ENCODE results near the gene MPST.

MPST gene

GRCh38 chr22:37000676-37001534, 18.6 kb upstream of the MPST start:
- DNase-seq (ENCODE audit: low read depth, low spot score), result no peak

DNA sequence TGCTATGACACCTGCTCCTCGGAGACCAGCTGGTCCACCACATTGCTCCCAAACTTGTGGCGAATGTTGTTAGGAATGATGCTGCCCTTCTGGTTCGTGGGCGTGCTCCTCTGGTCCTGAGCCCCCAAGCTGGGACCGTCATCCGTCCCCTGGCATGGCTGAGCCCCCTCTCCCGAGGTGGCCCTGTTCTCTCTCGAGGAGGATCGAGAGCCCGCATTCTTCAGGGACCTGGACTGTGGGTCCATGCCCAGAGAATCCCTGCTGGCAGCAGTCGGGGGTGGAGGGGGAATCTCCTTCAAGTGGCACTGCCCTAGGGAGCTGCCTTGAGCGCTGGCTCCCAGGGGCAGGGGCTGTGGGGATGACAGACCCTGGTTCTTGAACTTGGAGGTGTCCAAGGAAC, 17.7 kb upstream of the MPST start:
- no peak for DNase-seq (ENCODE audit: low read depth, low spot score)

GRCh38 chr22:37002633-37003032, 16.9 kb upstream of the MPST start:
- no peak for DNase-seq (ENCODE audit: low read depth, low spot score)

- no peak for DNase-seq (ENCODE audit: low read depth, low spot score)
These were observed 11.9 kb upstream of the MPST start for GRCh38 chr22:37007651-37008050.

DNA sequence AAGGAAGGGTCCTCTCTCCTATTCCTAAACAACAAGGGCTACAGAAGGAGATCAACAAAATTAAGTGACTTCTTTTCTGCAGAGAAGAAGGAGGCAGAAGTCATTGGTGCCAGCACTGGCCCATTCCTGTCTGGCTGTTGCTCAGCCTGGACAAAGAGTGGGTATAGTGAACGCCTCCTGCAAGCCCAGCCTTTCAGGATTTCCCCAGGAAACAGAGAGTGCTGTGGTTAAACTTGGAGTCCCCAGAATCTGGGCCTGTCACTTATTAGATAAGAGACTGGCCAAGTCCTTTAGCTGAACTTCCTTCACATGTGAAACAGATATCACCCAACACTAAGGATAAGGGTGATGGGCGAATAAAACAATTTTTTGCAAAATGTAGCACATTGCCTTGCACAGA, 11.2 kb upstream of the MPST start:
- no peak for DNase-seq (ENCODE audit: low read depth, low spot score)

- no peak for DNase-seq (ENCODE audit: low read depth, low spot score)
These were observed 10.1 kb upstream of the MPST start for GRCh38 chr22:37009490-37009889.

GRCh38 chr22:37010174-37010573, 9.4 kb upstream of the MPST start:
- no peak for DNase-seq (ENCODE audit: low read depth, low spot score)

DNA sequence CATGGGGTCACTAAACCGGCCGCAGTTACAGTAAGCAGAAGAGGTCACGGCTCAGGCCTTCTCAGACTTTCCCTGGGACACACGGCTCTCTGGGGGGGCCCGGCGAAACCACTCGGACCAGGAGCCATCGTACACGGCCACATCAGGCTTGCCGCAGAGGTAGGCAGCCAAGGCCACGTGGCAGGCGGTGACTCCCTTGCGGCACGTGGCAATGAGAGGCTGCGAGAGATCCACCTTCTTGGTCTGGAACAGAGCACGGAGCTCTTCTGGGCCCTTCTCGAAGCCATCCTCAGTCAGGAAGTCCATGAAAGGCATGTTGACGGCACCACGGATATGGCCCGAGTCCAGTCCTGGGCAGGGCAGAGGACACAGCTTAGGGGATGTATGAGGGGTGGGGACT, 8.6 kb upstream of the MPST start:
- no peak for DNase-seq (ENCODE audit: low read depth, low spot score)

DNA sequence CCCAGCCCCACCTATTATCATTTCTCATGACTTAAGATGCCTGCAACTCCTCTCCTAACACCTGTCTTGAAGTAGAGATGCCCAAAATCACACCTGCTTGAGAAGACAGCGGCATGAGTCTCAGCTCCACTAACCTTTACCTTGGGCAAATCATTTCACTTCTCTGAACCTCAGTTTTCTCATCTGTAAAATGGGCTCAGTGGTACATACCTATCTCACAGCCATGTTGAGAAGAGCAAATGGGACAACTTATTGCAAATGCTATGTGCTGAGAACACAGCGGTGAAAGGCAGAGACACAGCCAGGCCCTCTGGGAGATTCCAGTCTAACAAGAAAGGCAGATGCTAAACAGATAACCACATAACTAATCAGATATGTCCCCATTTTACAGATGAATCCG, 8.1 kb upstream of the MPST start:
- DNase-seq (ENCODE audit: low read depth, low spot score), result no peak

GRCh38 chr22:37012262-37012904, 7.2 kb upstream of the MPST start:
- DNase-seq (ENCODE audit: low read depth, low spot score), result no peak

DNA sequence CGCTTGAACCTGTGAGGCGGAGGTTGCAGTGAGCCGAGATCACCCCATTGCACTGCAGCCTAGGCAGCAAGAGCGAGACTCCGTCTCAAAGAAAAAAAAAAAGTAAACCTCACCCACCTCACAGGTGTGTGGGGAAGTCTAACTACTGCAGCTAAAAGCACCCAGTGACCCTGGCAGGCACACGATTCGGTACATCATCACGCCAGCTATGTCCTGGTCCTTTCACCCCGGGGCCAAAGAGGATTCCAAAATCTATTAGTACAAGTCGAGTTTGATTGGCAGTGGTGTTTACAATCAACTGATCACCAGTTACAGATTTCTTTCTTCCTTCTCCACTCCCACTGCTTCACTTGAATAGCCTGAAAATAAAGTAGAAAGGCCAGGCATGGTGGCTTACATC, 6.6 kb upstream of the MPST start:
- DNase-seq (ENCODE audit: low read depth, low spot score), result no peak

DNA sequence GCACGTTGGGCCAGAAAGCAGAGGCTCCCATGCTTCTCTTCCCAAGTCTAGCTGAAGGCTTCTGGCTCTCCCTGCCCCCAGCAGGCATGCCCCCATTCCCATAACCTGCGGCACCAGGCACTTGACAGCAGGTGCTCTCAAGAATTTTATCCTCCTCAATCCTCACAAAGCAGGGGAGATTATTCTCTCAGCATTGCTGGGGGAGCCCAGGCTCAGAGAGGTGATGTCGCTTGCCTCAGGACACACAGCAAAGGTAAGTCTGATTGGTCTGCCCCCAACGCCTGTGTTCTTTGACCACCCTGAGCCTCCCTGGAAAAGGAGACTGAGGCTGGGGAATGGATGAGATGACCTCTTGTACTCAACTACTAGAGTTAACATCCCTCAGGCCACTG, 5.1 kb upstream of the MPST start:
- DNase-seq (ENCODE audit: low read depth, low spot score), result no peak

DNA sequence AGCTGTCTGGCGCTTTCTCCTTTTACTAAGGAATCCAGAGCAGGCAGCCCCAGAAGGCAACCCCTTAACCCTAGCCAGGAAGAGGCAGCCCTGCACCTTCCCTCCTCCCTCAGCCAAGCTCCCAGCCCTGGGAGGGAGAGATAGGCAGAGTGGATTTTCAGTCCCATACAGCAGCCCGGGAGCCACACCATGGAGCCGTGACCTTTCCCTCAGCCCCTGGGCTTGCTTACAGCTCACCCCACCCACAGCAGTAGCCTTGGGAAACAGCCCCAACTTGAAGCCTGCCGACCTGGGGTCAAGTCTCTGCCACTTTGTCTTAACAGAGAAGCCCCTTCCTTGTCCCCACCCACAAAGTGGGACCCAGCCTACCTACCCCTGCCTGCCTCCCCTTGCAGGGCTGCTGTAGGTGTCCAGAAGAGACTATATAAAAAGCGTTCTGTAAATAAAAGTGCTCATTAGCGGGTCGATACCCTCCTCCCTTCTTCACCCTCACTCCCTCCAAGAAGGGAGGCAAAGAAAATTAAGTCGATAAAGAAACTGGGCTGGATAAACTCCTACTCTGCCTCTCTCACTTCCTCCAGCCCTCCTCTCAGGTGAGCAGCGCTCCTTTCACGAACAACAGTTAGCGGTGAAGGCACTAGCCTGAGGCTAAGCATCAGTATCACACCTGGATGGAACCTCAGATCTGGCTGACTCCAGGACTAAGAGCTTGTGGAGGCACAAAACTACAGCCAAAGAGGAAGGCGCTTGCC, 4.5 kb upstream of the MPST start:
- DNase-seq (ENCODE audit: low read depth, low spot score), result no peak

DNA sequence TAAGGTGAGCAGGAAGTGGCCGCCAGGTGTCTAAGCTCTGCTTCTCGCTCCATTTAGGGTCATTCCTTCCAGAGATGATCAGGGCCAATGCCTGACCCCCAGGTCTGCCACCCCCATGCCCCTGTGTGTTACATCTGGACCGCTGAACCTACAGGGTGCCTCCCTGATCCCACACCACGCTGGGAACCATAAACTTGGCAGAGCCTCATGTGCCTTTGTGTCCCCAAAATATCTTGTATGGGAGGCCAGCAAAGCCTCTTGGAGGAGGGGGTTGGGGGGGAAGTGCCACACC, 4.0 kb upstream of the MPST start:
- DNase-seq (ENCODE audit: low read depth, low spot score), result no peak

GRCh38 chr22:37016134-37016910, 3.2 kb upstream of the MPST start:
- DNase-seq (ENCODE audit: low read depth, low spot score), result no peak

GRCh38 chr22:37017356-37017755, 2.2 kb upstream of the MPST start:
- no peak for DNase-seq (ENCODE audit: low read depth, low spot score)

DNA sequence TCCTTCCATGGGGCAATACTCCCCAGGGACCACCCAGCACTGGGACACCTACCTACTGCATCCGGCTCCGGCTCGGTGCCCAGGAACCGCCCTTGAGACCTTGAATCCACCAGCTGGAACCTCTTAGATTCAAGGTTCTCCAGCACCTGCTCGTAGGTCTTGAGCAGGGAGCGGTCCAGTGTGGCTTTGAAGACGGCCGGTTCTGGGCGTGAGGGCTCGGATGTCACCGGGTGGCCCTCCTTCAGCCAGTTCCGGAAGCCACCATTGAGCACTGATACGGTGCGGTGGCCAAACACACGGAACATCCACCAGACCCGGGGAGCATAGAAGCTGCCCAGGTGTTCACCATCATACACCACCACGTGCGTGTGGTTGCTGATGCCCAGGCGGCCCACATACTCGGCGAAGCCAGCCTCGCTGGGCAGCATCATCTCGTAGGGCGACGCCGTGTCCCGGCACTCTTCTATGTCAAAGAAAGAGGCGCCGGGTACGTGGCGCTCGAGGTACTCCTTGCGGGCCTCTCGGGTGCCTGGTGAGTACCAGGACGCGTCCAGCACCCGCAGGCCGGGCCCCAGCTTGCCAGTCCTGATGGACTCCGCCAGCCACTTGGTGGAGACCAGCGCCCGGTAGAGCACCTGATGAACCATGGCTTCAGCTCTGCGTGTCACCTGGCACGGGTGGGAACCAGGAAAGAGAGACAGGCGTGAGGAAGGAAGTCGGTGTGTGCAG, 1.3 kb upstream of the MPST start:
- no peak for DNase-seq (ENCODE audit: low read depth, low spot score)

DNA sequence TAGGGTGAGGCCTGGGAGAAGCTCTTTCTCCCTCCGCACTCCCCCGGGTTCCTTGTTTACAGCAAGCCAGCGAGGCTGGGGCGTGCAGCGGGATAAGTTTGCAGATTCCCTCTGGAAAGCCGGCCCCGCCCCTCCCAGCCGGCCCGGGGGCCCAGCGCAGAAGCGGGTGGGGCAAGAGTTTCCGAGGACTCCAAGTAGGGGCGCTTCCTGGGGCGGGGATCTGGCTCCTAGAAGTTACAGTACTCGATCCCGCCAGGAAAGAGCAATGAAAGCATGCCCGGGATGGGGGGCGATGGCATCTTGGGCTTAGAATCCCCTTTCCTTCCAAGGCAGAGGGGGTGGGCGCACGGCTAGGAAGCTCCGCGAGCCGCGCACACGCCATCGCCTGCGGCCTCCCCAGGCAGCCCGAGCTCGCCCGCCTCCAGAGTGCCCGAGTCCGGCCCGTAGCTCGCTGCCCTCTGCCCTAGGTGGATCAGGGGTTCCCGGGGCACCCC, 680 bp upstream of the MPST start:
- no peak for DNase-seq (ENCODE audit: low read depth, low spot score)

DNA sequence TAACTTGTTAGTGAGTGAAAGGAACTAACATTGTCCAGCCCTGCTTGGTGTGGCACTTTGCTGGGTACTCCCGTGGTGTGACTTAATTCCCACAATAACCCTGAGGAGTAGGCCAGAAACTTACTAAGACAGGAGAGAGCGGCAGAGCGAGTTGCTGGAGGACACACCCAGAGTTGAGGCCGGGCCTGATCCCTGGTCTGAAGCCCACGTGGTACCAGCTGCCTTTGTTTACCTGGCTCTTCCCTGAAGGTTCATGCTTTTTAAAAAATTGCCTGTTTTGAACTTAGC, 594 bp downstream of the MPST start:
- DNase-seq (ENCODE audit: low read depth, low spot score), result no peak

DNA sequence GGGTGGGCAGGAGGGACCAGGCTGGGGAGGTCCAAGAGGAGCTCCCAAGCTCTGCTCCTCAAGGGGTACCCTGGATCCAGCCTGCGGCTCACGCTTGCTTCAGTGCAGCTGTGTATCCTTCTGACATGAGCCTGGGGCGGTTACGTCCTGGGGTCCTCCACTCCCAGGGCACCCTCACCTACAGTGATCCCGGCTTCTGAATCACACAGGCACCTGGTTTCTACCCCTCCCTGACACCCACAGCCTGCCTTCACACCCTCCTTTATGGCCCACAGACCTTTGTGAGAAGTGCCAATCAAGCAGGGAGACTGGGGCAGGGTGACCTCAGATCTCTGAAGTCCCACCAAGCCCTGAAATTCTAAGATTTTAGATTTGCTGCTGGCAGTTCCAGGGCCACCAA, 1.5 kb downstream of the MPST start:
- no peak for DNase-seq (ENCODE audit: low read depth, low spot score)

- DNase-seq (ENCODE audit: low read depth, low spot score), result no peak
These were observed 2.4 kb downstream of the MPST start for GRCh38 chr22:37021710-37022482.

Data from activated naive CD8-positive, alpha-beta T cell treated with anti-CD3 and anti-CD28 coated beads, Interleukin-2, amount 50 U/mL, for 16 hours (primary cell).